HG03039 (cell line): ENCODE data around the gene CABP5.

Experiments
- ATAC-seq: cut with Tn5 transposase; IDR thresholded peaks from one replicate; pipeline ENCODE4 v1.9.1; 2021; ENCODE audit warnings: mild to moderate bottlenecking, moderate library complexity; ENCODE audit not compliant: unreplicated experiment

Gene CABP5

GRCh38 chr19:48033604-48034003, 10.3 kb downstream of the CABP5 start:
- no peak for ATAC-seq

GRCh38 chr19:48030073-48030472, 13.8 kb downstream of the CABP5 start:
- ATAC-seq, result no peak

GRCh38 chr19:48029431-48029830, 14.4 kb downstream of the CABP5 start:
- no peak for ATAC-seq

- ATAC-seq, result no peak
Measured at GRCh38 chr19:48025480-48025879, 18.4 kb downstream of the CABP5 start.

- no peak for ATAC-seq
Measured at GRCh38 chr19:48023518-48023917, 20.4 kb downstream of the CABP5 start.

GRCh38 chr19:48023011-48023410, 20.9 kb downstream of the CABP5 start:
- no peak for ATAC-seq

GRCh38 chr19:48020686-48021085, 23.2 kb downstream of the CABP5 start:
- no peak for ATAC-seq

GRCh38 chr19:48010932-48011758, 32.7 kb downstream of the CABP5 start:
- no peak for ATAC-seq

GRCh38 chr19:48006762-48007161, 37.1 kb downstream of the CABP5 start:
- no peak for ATAC-seq

- no peak for ATAC-seq
Measured at GRCh38 chr19:48004236-48004635, 39.6 kb downstream of the CABP5 start.

GRCh38 chr19:48000846-48001245, 43.0 kb downstream of the CABP5 start:
- ATAC-seq, result no peak

- no peak for ATAC-seq
Measured at GRCh38 chr19:47998800-47999199, 45.1 kb downstream of the CABP5 start.

- no peak for ATAC-seq
Measured at GRCh38 chr19:47996230-47996727, 47.6 kb downstream of the CABP5 start.

- ATAC-seq, result no peak
Measured at GRCh38 chr19:47994209-47994802, 49.6 kb downstream of the CABP5 start, which contains the start of gene ELSPBP1. ELSPBP1 (plus strand) TSS chr19:47994632; CDS start chr19:48008668, 14,036 bp downstream.

- no peak for ATAC-seq
Measured at GRCh38 chr19:47992070-47992469, 51.8 kb downstream of the CABP5 start, which contains the start of gene BSPH1. BSPH1 (minus strand) TSS chr19:47992170; CDS start chr19:47992081, 89 bp downstream.

- ATAC-seq, result no peak
Measured at GRCh38 chr19:47991191-47991808, 52.6 kb downstream of the CABP5 start.
